GM18951 (cell line): Measurements from ENCODE around the gene CEACAM6.
"Not testable (repeated sequence)": the region's sequence is repeated elsewhere in the genome, so short reads cannot be mapped to it uniquely, and the experiment has no call there.

Experiments used
- POLR2A ChIP-seq: IDR thresholded peaks from 4 replicates; pipeline ENCODE4 v1.6.1; 2011; ENCODE audit warnings: mild to moderate bottlenecking; ENCODE audit not compliant: insufficient read length, insufficient read depth; ENCODE audit errors: extremely low read depth
- in situ Hi-C: fragments of 300-500 bp; cut with MboI; formaldehyde crosslinking; loops from one replicate; pipeline ENCODE4 v1.12.0; 2022; ENCODE audit warnings: low sequenced_read_pairs, mixed read lengths, inconsistent platforms; ENCODE audit not compliant: unreplicated experiment

The CEACAM6 gene

GRCh38 chr19:41755328-41755913 is at the start of gene CEACAM6:
Gene CEACAM6 (plus strand): TSS chr19:41755530. CDS start chr19:41755639, 109 bp downstream.
- in situ Hi-C loops: no loop called here

GRCh38 chr19:41706741-41707501 is 48.4 kb upstream of the CEACAM6 start:
- in situ Hi-C loops: no loop called here
- no peak for TF ChIP-seq POLR2A

More at GRCh38 chr19:41755328-41755913, at the start of gene CEACAM6:
- no peak for TF ChIP-seq POLR2A

- in situ Hi-C loops: no loop called here
- no peak for TF ChIP-seq POLR2A
Measured at GRCh38 chr19:41707502-41707812, 47.9 kb upstream of the CEACAM6 start.

- TF ChIP-seq POLR2A: no peak
- in situ Hi-C loops: no loop called here
Measured at GRCh38 chr19:41707871-41708371, 47.4 kb upstream of the CEACAM6 start.

- in situ Hi-C loops: no loop called here
- no peak for TF ChIP-seq POLR2A
Measured at GRCh38 chr19:41708481-41708880, 46.8 kb upstream of the CEACAM6 start, which contains the start of gene CEACAM5. Gene CEACAM5 (plus strand): TSS chr19:41708626. CDS start chr19:41708732, 106 bp downstream.

- in situ Hi-C loops: not testable (repeated sequence)
Measured at GRCh38 chr19:41709516-41709915, 45.8 kb upstream of the CEACAM6 start.

- no peak for TF ChIP-seq POLR2A
- in situ Hi-C loops: no loop called here
Measured at GRCh38 chr19:41709951-41710645, 45.2 kb upstream of the CEACAM6 start.

GRCh38 chr19:41711376-41712261 is 43.7 kb upstream of the CEACAM6 start:
- in situ Hi-C loops: no loop called here
- no peak for TF ChIP-seq POLR2A

GRCh38 chr19:41714598-41714997 is 40.7 kb upstream of the CEACAM6 start:
- in situ Hi-C loops: no loop called here

GRCh38 chr19:41718761-41719160 is 36.6 kb upstream of the CEACAM6 start:
- in situ Hi-C loops: no loop called here
- no peak for TF ChIP-seq POLR2A

More at GRCh38 chr19:41714598-41714997, 40.7 kb upstream of the CEACAM6 start:
- TF ChIP-seq POLR2A: no peak

- no peak for TF ChIP-seq POLR2A
- in situ Hi-C loops: no loop called here
Measured at GRCh38 chr19:41720103-41720502, 35.2 kb upstream of the CEACAM6 start.

GRCh38 chr19:41726493-41726892 is 28.8 kb upstream of the CEACAM6 start:
- in situ Hi-C loops: no loop called here

GRCh38 chr19:41734156-41734555 is 21.2 kb upstream of the CEACAM6 start:
- no peak for TF ChIP-seq POLR2A
- in situ Hi-C loops: no loop called here

More at GRCh38 chr19:41726493-41726892, 28.8 kb upstream of the CEACAM6 start:
- no peak for TF ChIP-seq POLR2A
